Epidermal melanocyte (primary cell): Measurements from ENCODE around the gene ATP5F1A.
"Not testable (repeated sequence)": the region's sequence is repeated elsewhere in the genome, so short reads cannot be mapped to it uniquely, and the experiment has no call there.

Source experiments
- DNase-seq: peaks from one replicate; pipeline ENCODE4 v3.0.0; 2011; ENCODE audit warnings: low spot score; ENCODE audit not compliant: insufficient read length

ATP5F1A gene

GRCh38 chr18:46047369-46047768, 50.7 kb downstream of the ATP5F1A start:
- not testable (repeated sequence) for DNase-seq

GRCh38 chr18:46046688-46047087, 51.4 kb downstream of the ATP5F1A start:
- no peak for DNase-seq

DNA sequence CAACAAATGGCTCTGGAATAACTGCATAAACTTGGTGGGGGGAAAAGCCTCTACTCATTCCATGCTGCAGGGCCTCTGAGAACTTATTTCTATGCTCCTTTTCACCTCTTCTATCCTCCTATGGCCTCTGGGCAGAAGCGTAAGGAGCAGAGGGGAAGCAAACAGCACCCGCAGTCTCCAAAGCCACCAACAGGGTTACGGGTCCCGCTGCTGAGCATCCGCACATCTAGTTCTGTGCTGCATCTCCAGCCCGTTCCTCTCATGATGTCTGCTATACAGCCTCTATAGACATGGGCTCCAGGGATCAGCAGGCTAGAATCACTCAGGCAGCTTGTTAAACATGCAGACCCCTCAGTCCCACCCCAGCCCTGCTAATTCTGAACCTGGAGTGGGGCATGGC, 52.0 kb downstream of the ATP5F1A start:
- DNase-seq: no peak

DNA sequence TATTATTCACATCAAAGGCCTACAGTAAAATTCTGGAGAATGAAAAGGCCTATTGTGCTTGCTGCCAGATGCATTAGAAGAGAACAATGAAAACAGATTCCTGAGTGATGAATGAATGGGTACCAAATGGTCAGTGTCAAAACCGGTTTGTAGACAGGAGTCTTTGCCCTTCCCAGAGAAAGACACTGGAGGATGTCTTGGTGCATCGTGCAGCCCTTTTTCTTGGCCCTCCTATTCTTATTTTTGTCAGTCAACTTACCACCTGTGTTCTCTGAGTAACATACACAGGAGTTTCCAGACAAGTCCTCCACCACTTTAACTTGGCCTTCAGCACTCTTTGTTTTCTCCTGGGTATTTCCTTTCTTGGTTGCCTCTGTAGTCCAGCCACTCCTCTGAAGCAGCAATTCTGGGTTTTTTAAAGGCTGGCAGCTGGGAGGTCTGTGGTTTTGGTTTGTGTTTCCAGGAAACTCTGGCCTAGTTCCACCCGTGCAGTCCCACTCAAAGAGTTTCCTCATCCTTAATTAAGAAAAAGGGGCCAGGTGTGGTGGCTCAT, 55.4 kb downstream of the ATP5F1A start:
- DNase-seq: peak; percentile 21

DNA sequence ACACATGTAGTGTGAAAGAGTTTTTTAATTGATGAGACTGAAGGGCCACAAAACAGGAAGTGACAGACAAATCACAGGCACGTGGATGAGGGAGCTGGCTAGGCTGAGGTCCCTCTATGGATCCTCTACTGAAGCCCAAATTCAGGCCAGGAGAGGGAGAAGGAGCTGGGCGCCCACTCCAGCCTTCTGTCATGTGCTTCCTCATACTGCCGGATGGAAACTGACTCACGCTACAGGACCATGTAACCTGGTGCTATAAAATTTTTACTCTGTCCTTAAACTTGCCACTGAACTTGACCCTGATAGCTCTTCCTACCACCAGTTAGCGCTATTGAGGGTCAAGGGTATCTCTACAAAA, 57.4 kb downstream of the ATP5F1A start:
- no peak for DNase-seq

DNA sequence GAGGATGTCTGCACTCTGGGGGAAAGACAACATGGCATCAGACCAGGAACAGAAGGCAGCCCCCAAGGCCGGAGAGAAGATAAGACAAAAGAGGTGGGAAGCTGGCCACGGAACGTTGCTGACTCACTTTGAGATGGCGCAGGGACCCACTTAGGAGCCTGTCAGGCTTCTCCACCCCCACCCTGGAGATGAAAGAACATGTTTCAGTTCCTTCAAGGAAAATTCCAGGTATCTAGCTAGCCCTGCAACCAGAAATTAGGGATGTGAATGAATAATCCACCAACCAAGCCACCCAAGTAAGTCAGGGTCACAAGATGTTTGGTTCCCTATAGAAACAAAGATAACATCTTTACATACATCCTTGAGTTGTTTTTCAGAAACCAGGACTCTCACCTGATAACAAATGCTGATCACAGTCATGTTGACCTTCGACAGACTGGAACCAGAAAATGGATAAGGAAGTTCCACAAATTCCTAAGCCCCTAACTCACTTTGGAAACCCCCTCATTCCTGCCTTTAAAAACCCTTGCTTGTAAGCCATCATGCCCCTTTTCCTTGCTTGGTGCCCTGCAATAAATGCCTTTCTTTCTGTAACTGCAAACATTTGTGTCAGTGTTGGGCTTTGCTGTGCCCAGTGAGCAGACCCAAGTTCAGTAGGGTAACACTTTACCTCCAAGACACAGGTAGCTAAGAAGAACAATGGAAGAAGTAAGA, 57.9 kb downstream of the ATP5F1A start:
- no peak for DNase-seq

DNA sequence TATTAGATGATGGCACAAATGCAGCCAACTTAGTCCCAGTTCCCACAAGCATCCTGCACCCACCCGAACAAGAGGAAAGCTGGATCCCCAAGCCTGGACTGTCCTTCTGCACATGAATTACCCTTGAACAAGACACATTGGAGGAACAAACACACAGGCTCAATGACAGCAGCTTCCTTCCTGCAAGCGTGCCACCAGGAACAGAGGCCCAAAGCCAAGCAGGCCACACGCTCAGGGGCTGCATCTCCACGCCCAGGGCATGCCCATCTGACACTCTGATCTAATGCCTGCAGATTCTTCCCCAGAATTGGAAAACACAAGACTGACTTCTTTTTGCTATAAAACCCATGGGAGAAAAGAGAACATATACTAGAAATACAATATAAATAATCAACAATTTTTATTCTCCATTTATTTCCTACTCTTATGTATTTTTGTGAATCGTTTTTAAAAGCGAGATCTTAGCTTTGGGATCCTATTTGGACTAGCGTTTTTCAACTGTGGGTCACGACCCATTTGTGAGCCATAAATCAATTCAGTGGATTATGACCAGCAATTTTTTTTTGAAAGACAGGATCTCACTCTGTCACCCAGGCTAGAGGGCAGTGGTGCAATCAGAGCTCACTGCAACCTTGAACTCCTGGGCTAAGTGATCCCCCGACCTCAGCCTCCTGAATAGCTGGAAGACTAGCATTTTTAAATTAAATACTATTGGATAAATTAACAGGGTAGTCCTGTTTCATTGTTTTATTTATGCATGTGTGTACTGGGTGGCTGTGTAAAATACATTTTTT, 60.4 kb downstream of the ATP5F1A start:
- DNase-seq: no peak

GRCh38 chr18:46035696-46036680, 62.1 kb downstream of the ATP5F1A start:
- DNase-seq: no peak

GRCh38 chr18:46034230-46034629, 63.9 kb downstream of the ATP5F1A start:
- no peak for DNase-seq

GRCh38 chr18:46031741-46032140, 66.4 kb downstream of the ATP5F1A start:
- DNase-seq: no peak
